HFFc6 (cell line): Measurements from ENCODE around the gene ZNF33B. TPM values are rescaled to one million over a fixed set of nuclear protein-coding genes. Genes with fewer than 3 reads are reported as not detected.
"Not testable (repeated sequence)": the region's sequence is repeated elsewhere in the genome, so short reads cannot be mapped to it uniquely, and the experiment has no call there.

Experiments used
- DNase-seq: peaks from one replicate; pipeline ENCODE4 v3.0.0-alpha.2; 2018
- H3K27ac Mint-ChIP-seq: 2 replicates; pipeline ENCODE4 v1.8.0; 2020; ENCODE audit warnings: mild to moderate bottlenecking, mixed read lengths
- H3K27me3 Mint-ChIP-seq: 2 replicates; pipeline ENCODE4 v1.8.0; 2021; ENCODE audit warnings: mild to moderate bottlenecking, moderate library complexity, mixed read lengths; ENCODE audit not compliant: insufficient read depth
- H3K36me3 Mint-ChIP-seq: 2 replicates; pipeline ENCODE4 v1.8.0; 2021; ENCODE audit warnings: low read depth, mixed read lengths
- H3K4me1 Mint-ChIP-seq: 2 replicates; pipeline ENCODE4 v1.8.0; 2020; ENCODE audit warnings: low read depth, mixed read lengths
- H3K4me3 Mint-ChIP-seq: 2 replicates; pipeline ENCODE4 v1.8.0; 2020; ENCODE audit warnings: mild to moderate bottlenecking, moderate library complexity, mixed read lengths
- H3K9me3 Mint-ChIP-seq: 2 replicates; pipeline ENCODE4 v1.8.0; 2020; ENCODE audit warnings: mild to moderate bottlenecking, mixed read lengths
- CTCF ChIP-seq: fragments of 200-600 bp; sonication (generic); IDR thresholded peaks from 2 replicates; pipeline ENCODE4 v1.5.0; 2021; ENCODE audit warnings: antibody characterized with exemption, mild to moderate bottlenecking
- long read RNA-seq: library from polyadenylated mRNA; unstranded; transcript quantifications from one replicate; pipeline ENCODE4 v2.0.0, GENCODE V29; 2019
- total RNA-seq, 6 experiments: library from RNA; stranded (reverse); fragmentation: NEBNext Ultra II Directional; extraction: Animal tissue kit (Norgen Biotek cat#: 25700); gene quantifications; 2 replicates in 1 of 6; 3 replicates in 5 of 6; pipeline ENCODE4 v1.2.3, GENCODE V29; 2021

The ZNF33B gene
- total RNA-seq, result 10 to 100 TPM in 1 of 6 experiments, 1 to 10 TPM in 5; 6.7 to 10.1 (median 8.5) TPM
- long read RNA-seq, full-length matches to known transcripts, result 1 of 6 reads
- long read RNA-seq, partial matches to known transcripts, result 0 of 6 reads
- long read RNA-seq, other reads (novel, unspliced or antisense), result 5 of 6 reads

DNA sequence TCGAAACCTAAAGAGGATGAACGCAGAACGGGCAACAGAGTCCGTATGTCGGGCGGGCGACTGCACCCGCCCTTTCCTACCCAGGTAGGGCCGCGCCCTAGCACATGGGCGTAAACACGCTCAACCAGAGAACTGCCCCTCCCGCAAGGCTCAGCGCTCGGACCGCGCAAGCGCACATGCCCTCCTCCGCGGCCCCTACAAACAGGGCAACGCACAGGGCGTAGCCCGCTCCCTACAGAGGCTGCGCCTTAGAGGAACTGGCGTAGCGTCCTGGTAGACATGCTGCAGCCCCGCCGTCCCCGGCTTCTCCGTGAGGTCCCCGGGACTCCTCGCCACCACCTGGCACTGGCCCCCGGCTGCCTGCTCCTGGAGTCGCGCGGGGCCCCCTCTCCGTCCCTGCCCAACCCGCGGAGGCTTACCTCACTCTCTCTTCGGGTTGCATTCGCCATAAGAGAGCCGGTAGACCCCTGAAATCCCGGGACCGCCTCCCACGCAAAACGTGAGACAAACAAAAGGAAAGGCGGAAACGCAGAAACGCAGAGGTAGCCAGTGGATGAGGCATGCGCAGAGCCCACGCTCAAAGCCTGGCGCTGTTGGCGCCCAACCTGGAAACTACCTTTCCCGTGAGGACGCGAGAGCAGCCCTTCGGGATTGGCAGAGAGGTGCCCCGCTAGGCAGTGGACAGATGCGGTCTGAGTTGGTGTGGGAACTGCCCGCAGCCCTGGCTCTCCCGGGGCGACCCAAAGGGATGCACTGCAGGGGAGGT lies at the start of gene ZNF33B:
Gene ZNF33B (minus strand): TSS at position 516 of the 766 bp plus-strand sequence. CDS start 1,642 bp downstream, outside the sequence.
- peaks cover 19% of the 10 kb centered on the region for H3K4me1 Mint-ChIP-seq
- no peak for TF ChIP-seq CTCF
- H3K27ac Mint-ChIP-seq, result peak within 1 kb of the TSS; percentile 89
- no peaks in the 10 kb centered on the region; the same call in 1 of the 2 replicates for H3K27me3 Mint-ChIP-seq
- H3K4me3 Mint-ChIP-seq, result peak within 1 kb of the TSS; percentile 92
- no peaks in the 10 kb centered on the region for H3K9me3 Mint-ChIP-seq
- DNase-seq, result peak; percentile 86
- 0 out of 2 replicates have a peak, but pooled peaks cover 4% of the 10 kb centered on the region for H3K36me3 Mint-ChIP-seq

DNA sequence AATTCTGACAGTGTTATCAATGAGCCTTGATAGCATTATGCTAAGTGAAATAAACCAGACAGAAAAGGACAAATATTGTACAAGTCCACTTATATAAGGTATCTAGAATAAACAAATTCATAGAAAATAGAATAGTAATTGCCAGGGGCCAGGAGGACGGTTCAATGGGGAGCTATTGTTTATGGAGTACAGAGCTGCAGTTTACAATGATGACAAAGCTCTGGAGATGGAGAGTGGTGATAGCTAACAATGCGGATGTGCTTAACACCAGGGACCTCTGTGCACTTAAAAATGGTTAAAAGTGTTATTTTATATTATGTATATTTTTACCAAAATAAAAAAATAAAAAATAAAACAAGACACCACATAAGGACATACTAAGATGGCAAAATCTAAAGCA lies 46.1 kb upstream of the ZNF33B start:
- Mint-ChIP-seq H3K27me3 (peaks cover 3% of the 10 kb centered on the region; the same call in 1 of the 2 replicates), H3K4me1 (no peaks in the 10 kb centered on the region), H3K36me3 (no peaks in the 10 kb centered on the region), H3K27ac (no peak overlapping the region), H3K4me3 (no peak overlapping the region), H3K9me3 (no peaks in the 10 kb centered on the region; the same call in 1 of the 2 replicates)
- no peak for DNase-seq
- no peak for TF ChIP-seq CTCF

DNA sequence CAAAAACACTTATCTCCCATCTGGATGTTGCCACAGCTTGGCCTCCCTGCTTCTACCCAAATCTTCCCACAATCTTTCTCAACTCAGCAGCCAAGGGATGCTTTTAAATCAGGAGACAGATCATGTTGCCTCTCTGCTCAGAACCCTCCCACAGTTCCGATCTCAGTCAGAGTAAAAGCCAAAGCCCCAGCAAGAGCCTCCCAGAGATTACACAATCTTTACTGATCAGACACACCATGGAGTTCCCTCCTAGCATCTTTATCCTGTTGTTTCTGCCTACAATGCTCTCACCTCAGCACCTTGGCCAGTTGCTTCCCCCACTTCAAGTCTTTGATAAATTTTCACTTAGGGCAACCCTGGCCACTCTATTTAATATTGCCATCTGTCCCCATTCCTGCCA lies 41.9 kb upstream of the ZNF33B start:
- no peak for TF ChIP-seq CTCF
- peaks cover 4% of the 10 kb centered on the region for H3K9me3 Mint-ChIP-seq
- DNase-seq, result no peak
- no peak overlapping the region for H3K27ac Mint-ChIP-seq
- no peaks in the 10 kb centered on the region for H3K4me1 Mint-ChIP-seq
- peaks cover 3% of the 10 kb centered on the region for H3K27me3 Mint-ChIP-seq
- no peak overlapping the region for H3K4me3 Mint-ChIP-seq
- no peaks in the 10 kb centered on the region for H3K36me3 Mint-ChIP-seq

- not testable (repeated sequence) for H3K9me3 Mint-ChIP-seq, H3K27me3 Mint-ChIP-seq, H3K4me3 Mint-ChIP-seq, H3K36me3 Mint-ChIP-seq, H3K27ac Mint-ChIP-seq, H3K4me1 Mint-ChIP-seq, DNase-seq
Measured at GRCh38 chr10:42665181-42665979, 27.0 kb upstream of the ZNF33B start.

DNA sequence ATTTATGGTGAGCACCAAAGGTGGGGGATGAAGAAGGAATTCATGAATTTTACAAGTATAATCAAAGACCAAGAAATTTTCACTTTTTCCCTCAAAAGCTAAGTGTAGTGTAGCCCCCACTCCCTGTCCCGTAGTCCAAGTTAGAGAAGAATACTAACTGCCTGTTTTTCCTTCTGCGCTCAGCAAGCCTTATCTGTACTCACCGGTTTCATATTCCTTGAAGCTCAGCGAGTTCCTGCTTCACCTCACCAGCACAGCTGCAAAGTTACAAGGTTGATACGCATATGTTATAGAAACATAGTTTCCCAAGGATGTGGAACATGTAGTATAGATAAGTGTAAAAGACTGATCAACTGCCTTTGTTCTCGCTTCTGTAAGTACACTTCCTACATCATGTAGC lies 16.0 kb upstream of the ZNF33B start:
- DNase-seq, result no peak
- Mint-ChIP-seq H3K9me3 (no peaks in the 10 kb centered on the region), H3K4me1 (no peaks in the 10 kb centered on the region), H3K36me3 (no peaks in the 10 kb centered on the region), H3K27ac (no peak overlapping the region), H3K4me3 (no peak overlapping the region), H3K27me3 (peaks cover 9% of the 10 kb centered on the region)
- no peak for TF ChIP-seq CTCF
